GM21381 (cell line): ENCODE data around the gene CACNA2D3.

ENCODE experiments used
- ATAC-seq: cut with Tn5 transposase; IDR thresholded peaks from one replicate; pipeline ENCODE4 v1.9.1; 2021; ENCODE audit warnings: mild to moderate bottlenecking, moderate library complexity; ENCODE audit not compliant: unreplicated experiment

The CACNA2D3 gene

DNA sequence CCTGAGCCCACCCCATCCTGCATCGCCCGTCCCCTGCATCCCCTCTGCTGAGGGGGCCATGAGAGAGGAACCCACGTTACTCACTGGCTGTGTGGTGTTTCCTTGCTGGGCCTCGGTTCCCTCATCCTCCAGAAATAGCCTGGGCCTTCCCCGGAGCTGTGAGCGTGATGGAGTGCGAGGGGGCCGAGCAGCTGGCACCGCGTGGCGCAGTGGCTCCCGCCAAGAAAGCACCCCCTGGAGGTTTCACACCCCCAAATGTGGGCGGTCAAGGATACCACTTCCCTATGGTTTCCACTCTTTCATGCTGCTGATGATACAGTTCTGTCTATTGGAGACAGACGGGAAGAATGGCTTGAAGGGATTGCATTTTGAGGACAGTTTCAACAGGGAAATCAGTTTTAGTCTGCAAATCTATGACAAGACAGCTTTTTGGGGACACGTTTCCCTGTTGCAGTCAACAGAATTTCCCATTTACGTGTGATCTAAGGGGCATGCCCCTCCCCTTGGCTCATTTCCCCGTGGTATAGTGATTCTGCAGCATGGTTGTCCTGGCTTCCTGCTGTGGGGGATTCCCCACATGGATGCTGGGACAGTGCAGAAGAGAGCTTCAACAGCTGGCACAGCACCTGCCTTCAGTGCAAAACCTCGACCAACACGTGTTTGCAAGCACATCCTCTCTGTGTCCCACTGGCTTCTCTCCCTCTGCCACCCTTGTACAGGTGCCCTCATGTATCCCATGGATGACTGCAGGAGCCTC is 428.0 kb downstream of the CACNA2D3 start:
- ATAC-seq: no peak

DNA sequence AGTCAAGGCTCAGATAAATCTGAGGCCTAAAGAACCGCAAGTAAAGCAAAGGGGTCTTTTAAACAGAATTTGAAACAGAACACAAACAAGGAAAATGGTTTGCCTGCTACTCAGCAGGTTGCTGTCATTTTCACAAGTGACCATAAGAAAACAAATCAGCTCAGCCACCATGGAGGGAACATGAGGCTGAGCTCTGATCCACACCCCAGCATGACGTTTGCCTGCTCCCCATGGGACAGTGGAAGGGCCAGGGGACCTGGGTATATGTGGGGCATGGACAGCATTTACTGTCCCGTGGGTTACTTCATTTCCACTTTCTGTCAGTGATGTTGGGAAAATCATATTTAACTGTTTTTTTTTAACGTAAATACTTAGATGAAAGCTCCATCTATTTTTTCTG is 434.3 kb downstream of the CACNA2D3 start:
- no peak for ATAC-seq

DNA sequence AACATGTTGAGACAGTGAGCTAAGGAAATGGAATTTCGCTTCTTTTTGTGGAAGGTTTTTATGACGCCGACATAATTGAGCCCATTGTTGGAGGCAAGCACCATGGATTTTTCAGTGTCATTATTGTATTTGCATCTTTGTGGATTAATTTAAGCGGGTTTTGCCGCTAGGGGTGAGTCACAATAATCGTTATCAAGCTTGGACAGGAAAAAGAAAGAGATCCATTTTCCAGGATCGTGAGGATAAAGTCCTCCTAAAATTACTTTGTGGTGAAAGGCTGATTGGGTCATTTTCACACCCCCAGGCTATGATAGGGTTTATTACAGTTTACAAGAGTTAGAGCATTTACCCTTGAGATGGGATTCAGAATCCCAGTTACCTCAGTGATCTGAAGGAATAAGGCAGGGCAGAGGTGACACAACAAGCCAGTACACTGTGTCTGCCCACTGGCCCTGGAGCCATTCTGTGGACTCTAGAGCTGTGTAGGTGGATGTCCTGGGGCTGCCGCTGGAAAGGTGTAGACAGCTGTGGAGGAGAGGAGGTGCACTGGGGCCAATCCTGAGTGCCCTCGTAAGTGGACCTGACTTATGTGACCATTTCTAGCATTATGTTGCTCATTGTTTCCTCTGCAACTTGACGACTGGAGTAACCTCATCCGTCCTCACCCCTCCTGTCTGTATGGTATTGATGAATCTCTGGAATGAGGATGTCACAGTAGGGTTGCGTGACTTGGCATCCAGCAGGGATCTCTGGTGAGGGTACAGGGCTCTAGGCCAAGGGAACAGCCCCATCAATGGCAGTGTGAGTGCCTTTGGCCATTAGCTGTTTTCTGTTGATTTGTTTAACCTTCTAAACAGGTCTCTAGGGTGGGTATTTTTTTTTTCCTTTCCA is 435.4 kb downstream of the CACNA2D3 start:
- ATAC-seq: no peak

DNA sequence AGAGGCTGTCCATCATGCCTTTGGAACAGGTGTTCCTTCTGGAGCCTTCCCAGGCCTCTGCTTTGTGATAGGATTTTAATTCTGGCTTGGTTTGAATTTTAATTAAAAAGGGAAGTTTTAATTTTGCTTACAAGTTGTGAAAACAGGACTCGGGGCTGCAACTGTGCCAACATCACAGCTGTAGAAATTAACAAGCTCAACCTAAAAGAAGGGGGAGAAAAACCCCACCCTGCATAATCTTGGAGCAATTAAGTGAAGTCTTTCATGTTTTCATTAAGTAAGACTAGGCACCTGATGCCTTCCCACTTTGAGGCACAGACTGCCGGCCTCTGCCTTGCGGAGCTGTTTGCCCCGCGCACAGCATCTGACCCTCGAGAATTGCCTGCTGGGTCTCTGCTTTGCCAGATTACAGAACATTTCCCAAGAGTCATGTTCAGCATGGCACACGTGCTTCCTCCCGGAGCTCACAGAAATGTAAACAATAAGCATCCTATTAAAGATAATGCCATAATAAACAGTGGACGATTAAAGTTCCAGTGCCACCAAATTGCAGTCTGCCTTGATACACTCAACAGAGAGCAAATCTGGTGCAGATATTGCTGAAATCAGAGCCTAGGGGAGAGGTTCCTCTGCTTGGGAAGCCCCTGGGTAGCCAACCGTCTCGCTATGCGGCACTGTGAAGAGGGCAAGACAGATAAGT is 441.3 kb downstream of the CACNA2D3 start:
- no peak for ATAC-seq

DNA sequence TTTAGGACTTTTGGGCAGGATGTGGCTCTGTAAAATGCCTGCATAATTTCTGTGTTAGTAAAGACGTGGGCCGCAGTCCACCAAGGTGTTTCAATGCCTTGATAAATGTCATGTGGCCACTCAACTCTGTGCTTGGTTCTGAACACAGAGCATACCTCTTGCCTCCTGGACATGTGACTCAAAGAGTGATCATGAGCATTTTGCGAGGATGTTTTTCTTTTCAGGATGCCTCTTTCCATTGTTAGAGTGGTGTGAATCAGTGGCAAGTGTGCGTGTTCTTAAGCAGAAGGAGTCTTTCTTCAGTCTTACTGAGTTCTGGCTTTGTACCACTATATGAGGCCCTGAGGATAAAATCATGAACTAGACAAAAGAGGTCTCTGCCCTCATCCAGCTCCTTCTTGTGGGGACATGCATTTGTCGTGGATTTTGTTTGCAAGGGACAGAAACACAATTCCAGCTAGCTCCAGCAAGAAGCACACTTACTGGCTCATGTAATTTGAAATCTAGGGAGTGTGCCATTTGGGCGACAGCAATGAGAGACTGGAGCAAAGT is 442.1 kb downstream of the CACNA2D3 start:
- no peak for ATAC-seq

DNA sequence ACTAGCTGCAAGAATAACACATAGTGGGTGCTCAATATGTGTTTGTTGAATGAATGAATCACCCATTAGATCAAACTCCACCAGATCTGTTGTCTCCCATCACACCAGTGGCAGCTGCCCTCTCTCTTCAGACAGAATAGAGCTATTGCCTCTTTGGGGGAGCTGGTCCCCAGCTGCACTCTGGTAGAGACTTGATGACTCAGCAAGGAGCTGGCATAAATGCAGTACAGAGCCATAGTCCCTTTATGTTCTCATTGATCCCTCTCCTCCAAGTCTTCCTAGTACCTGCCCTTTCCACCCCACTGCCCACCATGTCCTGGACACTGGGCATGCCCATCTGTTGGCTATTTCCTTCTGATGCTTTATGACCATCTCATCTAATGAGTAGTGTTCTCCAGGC is 443.6 kb downstream of the CACNA2D3 start:
- ATAC-seq: no peak

DNA sequence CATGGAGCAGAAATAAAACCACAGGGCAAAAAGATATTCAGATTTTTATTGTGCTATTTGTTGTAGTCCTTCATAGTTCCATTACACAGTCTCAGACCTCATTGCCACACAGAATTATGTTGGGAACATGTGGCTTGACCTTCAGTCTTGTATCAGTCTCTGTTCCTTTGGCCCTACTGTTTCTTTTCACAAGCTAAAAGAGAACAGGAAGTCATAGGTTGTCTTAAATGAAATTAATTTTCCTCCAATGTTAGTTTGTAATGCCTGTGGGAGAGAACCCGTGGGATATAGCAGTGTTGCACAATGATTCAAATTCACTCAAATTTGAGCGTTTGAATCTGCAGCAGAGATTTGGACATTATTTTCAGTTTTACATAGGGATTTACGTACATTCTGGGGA is 445.6 kb downstream of the CACNA2D3 start:
- no peak for ATAC-seq

DNA sequence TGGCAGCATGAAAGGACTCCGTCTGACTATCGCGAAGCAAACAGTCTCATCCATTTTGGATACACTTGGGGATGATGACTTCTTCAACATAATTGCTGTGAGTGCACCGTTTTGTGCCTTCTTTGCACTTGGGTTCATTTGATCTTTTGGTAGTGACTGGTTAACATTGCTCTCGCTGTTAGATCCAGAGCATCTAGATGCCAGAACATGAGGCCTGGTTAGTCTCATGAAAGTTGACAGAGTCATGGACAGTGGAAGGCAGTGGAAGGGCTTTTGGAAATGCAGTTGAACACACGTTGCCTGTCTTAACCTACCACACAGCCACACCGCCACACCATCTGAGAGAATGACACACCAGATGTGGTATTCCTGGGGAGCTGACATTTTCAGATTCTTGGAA is 447.7 kb downstream of the CACNA2D3 start:
- no peak for ATAC-seq

DNA sequence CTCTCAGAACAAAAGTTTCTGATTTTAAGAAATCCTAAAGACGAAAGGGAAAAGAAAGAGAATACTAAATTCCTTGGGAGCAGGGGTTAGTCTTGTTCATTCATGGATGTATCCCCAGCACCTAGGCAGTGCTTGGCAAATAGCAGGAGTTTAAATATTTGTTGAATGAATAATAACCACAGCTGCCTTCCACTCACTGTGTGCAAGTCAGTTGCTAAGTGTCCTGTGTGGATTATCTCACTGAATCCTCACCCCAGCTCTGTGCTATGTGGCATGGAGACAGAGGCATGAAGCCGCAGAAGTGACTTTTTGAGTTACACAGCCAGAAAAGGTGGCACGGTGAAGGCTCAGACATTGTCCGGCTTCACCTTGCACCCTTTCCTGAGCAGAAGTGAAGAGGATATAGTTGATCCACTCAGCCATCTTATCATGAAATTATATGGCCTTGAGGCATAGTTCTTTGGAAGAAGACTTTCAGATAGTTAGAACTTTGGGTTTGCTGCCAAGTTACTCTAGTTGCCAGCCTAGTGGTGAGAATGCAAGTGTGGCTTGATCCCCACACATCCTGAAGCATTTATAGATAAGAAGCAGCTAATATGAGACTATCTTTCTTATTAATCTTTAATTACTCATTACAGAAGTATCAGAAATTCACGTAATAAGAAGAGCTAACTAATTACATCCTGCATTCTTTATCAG is 450.0 kb downstream of the CACNA2D3 start:
- ATAC-seq: no peak

DNA sequence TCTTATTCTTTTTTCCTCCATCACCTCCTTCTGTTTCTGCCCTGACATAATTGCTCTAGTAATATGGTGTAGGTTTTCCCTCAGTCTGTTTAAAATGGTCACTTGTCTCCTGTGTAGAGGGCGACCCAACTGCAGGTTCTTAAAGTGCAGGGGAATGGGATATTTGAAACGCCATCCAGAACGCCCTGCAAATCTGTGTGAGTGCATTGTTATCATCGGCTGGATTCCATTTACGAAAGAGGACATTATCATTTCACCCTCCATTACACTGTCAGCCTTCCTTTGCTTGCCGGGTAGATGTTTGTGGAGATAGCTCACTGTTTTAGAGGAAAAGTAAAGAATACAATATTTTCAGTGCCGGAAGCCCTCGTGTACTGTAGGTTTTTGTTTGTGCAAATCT is 451.5 kb downstream of the CACNA2D3 start:
- ATAC-seq: no peak

DNA sequence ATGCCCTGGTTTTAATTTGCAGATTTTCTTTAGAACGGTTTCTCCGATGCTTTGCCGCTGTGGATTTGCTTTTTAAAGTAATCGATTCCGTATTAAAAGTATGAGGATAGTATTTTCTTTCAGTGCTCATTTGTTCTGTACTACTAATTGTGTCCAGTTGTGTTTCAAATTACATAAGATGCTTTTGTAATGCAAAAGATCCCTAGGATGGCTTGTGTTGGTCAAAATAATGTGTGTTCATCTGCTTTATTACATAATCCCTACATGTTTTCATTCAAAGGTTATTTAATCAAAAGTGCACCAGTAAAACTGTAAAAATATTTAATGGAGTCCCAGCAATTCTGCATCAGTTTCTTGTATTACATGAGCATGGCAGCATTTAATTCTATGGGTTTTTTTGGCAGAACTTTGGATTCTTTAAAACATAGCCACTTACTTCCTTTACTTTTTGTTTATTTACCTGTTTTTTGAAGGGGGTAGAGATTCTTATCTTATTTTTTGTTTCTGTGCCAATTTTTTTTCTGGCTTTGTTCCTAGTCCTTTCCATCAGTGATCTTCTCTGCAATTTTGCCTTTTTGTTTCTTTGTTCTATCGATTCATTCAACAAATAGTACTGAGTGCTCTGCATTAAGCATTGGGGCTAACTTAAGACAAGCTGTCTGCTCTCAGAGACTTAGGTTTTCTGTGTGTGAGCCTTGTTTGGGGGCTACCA is 452.7 kb downstream of the CACNA2D3 start:
- no peak for ATAC-seq

DNA sequence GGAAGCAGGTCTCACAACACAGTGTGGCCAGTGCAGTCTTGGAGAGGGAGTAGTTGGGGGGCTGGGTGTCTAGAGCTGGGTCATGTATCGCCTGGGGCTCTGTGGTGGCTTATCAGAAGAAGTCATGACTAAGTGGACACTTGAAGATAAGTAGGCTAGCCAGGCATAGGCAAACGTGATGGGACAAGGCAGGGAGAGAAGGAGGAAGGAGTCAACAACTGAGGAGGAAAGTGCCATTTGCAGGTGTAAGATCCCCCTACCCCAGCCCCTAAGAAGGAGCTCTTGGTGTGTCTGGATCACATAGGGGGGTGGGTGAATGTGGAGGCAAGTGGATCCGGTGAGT is 453.2 kb downstream of the CACNA2D3 start:
- ATAC-seq: no peak

DNA sequence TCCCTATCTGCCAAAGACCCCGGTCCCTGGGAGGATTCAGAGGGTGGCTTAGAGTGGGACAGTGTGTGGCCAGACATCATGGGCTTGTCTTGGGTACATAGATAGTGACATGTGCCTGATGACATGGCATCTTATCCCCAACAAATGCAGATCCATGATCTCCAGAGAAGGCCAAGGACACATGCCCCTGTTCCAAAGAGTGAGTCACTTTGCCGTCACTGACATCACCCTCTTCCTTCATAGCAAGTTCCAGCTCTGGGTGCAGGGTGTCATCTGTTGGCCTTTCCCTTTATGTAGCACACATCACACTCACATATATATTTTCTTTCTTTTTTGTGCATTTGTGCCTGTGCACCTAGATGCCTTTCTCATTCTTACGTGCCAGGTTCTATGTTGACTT is 455.0 kb downstream of the CACNA2D3 start:
- no peak for ATAC-seq

DNA sequence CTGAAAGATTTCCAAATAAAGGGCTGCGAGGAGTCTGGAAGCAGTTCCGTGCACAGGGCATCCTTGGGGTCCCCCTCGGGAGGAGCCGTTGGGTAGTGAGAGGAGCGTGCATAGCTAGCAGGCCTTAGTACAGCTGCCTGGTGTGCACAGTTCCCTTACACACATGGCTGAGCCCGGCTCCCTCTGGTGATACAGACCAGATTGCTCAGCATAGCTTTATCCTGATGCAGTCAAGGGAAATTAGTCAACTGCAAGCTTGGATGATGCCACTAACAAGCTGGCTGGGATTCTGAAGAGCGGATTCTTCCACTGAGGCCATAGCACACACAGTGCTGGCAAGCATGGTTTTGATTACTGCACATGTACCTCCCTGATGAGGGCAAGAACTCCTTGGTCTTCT is 456.1 kb downstream of the CACNA2D3 start:
- ATAC-seq: no peak

DNA sequence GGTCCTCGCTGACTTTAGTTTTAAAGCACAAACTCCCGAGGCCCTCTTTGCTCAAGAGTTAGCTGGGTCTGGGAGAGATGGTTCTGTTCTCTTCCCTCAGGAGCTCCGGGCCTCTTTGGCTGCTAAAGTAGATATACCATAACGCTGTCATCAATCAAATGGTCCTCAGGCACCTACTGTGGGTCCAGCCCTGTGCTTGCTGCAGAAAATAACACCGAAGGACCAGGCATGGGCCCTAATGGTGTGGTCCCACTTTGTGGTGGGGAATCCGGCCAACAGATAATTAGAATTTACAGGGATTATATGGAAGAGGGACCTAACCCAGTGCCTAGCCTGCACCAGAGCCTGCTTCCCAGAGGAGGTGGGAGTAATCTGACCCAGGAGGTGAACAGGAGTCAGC is 458.1 kb downstream of the CACNA2D3 start:
- no peak for ATAC-seq

DNA sequence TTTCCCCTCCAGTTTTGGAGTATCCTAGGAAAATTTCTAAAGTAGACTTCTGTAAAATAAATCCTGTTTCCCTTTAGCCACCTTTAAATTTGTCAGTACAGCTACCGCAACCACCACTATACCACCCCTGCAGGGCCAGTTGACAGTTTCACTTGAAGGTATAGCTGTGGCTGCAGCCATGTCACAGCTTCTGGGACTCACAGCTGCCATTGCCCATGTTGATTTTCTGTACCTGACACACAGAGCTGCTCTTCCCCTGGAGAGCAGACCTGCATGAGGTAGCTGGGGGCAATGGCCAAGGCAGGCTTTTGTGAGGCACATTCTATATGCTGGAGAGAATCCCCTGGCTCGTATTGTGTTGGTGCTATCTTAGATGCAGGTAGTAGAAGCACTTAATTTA is 460.1 kb downstream of the CACNA2D3 start:
- no peak for ATAC-seq

DNA sequence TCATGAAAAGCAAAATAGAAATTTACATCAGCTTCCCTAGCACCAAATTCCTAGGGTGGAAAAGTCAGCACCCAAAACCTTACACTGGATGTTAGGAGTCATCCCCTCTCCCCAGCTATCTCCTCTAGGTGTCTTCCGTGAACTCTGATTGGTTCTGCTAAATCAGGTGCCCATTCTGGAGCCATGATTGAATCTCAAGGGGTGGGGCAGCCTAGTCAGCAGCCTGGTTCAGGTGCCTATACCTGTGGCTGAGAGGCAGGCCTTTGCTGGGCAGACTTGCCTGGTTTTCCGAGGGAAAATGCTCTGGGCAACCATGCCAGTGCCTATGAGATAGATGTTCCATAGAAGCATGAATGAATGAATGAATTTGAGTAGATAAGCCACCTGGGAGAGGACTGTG is 468.8 kb downstream of the CACNA2D3 start:
- no peak for ATAC-seq

DNA sequence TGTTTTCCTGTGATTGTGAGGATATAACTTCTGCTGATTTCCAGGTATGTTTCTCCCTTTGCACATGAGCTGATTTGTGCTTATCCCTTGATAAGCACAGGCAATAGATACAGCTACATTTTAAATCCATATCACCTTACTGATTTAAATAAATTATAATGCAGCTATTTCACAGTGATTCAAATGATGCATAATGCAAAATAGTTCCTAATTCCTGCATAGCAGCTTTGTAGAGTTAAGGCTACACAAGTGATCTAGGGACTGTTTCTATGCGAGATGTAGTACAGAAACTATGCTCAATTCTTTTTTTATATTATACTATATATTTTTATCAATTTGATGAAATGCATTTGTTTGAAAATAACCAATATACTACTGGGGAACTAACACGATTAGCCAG is 471.3 kb downstream of the CACNA2D3 start:
- no peak for ATAC-seq

DNA sequence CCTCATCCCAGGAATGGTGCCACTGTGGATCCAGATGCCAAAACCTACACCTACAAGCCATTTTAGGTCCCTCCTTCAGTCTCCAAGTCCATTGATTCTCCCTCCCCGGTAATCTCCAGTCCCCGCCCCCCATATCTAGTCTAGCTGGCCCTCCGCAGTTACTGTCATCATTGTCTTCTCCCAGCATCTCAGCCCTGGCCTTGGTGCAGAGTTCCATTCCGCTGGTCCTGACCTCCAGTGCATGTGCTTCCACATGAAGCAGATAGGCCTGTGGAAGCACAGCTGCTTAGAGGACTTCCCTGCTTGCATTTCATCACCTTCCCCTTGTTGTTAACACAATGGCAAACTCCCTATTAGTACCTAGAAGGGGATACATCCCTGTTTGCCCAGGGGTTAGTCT is 473.7 kb downstream of the CACNA2D3 start:
- ATAC-seq: no peak

DNA sequence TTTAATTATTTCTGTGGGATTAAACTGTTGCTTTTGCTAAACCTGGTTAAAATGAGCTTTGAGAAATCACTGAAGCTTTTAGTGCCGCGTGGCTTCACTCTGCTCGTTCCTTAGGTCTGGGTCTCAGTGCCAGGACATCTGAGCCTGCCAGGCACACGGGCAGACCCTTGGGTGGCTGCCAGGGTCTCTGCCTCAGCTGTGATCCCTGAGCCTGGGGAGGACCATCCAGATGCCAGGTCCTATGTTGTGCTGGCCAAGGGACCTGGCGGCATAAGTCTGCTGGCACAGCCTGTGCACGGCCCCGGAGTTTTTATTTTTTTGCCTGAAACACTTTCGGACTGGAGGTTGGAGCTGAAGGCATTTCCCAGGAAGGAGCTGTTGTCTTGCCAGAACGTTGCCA is 477.4 kb downstream of the CACNA2D3 start:
- no peak for ATAC-seq
